HG03066 (cell line): ENCODE data around the gene AQP3.
"Not testable (repeated sequence)": the region's sequence is repeated elsewhere in the genome, so short reads cannot be mapped to it uniquely, and the experiment has no call there.

Experiments used
- ATAC-seq: cut with Tn5 transposase; IDR thresholded peaks from one replicate; pipeline ENCODE4 v1.9.1; 2021; ENCODE audit warnings: low read depth; ENCODE audit not compliant: unreplicated experiment

The AQP3 gene

DNA sequence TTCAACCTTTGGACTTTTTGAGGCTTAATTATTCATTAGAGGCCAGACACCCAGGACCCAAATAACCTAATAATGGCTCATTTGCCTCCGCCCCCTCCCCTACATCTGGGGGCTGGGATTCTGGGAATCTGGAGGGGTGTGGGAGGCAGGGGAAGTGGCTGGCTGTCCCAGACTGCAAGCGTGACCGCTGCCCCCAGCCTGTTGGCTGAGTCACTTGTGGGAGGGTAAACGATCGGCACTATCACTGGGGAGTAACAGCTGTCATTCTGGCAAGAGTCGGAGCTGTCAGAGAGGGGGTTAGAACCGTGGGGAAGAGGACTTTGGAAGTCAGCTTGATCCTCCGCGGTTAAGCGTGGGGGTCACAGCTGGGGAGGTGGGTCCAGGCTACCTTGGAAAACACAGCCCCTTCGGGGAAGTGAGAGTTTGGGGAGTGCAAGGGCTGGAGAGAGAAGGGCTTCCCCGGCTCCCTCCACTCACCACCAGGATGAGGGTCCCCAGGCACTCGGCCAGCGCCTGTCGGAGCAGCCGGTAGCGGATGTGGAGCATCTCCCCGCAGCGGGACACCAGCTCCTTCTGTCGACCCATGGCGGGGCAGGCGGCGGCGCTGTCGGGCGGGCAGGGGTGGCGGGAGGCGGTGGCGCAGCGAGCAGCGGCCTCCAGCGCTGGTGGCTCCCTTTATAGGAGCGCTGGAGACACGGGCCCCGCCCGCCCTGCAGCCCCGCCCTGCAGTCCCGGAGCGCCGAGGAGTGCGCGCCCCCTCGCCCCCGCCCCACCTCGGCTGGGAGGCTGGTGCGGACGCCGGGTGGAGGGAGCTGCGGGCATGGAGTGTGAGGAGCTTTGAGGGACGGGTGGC lies at the start of gene AQP3:
AQP3 (minus strand) TSS at position 648 of the 853 bp plus-strand sequence; CDS start at position 585, 63 bp downstream.
- ATAC-seq, result no peak

GRCh38 chr9:33493819-33494218 lies 46.4 kb upstream of the AQP3 start:
- ATAC-seq, result not testable (repeated sequence)

DNA sequence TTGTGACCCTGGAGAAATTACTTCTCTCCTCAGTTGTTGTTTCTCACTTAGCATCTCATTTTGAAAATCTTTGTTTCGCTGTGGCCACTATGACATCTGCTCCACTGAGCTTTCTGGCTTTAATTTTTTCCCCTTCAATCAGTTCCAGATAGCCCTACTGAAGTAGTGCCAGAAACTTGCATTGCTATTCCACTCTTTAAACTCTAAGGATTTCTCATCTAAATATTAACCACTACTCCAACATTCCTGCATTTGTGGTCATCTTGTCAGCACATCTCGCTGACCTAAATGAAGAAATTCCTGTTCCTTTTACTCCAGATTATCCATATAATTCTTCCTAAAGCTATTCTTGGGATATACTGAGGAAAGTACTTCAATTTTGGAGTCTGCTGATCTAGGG lies 41.7 kb upstream of the AQP3 start:
- no peak for ATAC-seq

DNA sequence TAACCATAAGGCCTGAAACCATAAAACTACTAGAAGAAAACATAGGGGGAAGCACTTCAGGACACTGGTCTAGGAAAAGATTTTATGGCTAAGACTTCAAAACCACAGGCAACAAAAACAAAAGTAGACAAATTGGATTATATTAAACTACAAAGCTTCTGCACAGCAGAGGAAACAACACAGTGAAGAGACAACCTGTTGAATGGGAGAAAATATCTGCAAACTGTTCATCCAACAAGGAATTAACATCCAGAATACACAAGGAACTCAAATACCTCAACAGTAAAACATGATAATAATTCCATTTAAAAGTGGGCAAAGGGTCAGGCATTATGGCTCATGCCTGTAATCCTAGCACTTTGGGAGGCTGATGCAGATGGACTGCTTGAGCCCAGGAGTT lies 37.9 kb upstream of the AQP3 start:
- not testable (repeated sequence) for ATAC-seq

DNA sequence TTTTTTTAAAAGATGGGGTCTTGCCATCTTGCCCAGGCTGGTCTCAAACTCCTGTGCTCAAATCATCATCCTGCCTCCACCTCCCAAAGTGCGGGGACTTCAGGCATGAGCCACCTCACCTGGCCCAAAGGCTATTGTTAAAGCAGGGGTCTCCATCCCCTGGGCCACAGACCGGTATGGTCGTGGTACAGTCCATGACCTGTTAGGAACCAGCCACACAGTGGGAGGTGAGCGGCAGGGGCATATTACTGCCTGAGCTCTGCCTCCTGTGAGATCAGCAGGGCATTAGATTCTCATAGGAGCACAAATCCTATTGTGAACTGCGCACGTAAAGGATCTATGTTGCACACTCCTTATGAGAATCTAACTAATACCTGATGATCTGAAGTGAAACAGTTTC lies 33.6 kb upstream of the AQP3 start:
- no peak for ATAC-seq

DNA sequence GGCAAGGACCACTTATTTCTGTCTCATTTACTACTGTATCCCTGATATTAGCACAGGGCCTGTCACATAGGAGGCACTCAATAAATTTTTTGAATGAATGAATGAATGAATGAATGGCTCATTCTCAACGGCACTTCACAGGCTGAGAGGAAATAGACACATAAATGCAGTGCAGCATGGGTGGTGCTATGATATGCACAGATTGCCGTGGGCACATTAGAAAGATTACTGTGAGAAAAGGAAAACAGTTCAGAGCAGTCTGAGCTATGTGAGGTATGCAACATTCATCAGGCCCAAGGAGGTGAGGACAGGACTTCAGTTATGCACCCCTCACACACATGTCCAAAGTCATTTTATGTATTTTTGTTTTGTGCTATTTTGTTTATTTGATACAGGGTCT lies 32.7 kb upstream of the AQP3 start:
- ATAC-seq, result no peak

- no peak for ATAC-seq
Measured at GRCh38 chr9:33476503-33476902, 29.1 kb upstream of the AQP3 start.

GRCh38 chr9:33475357-33475756 lies 28.0 kb upstream of the AQP3 start:
- ATAC-seq, result no peak

DNA sequence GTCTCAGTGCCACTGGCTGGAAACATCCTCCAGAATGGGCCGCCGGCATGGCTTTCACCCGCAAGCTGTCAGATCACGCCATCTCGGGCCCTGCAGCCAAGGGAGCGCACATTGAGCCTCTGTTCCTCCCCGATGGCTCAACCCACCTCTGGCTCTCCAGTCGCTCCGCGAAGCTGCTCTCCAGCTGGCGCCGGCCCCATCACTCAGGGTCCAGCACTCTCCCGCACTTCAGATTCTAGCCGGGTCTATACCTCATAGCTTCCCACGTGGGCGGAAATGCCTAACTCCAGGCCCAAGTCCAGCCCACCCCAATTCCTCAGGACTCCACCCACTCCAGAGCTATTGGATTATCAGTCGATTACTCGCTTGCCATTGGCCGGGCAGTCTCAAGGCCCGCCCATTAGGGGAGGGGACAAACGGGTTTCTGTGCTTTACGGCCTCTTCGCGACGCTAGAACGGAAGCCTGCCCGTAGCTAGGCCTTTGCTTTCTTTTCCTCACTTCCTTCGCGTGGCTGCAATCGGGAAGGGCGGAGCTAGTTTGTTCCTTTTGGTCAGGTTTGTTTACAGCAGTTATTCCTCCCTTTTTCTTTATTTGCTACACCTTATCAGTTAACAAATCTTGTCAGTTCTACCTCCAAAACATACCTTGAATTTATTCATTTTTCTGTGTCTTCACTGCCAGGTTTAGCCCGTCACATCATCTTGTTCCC lies 26.4 kb upstream of the AQP3 start, which contains the start of gene NOL6:
NOL6 (minus strand) TSS at position 282 of the 710 bp plus-strand sequence; CDS start at position 200, 82 bp downstream.
- peak; percentile 98 for ATAC-seq

DNA sequence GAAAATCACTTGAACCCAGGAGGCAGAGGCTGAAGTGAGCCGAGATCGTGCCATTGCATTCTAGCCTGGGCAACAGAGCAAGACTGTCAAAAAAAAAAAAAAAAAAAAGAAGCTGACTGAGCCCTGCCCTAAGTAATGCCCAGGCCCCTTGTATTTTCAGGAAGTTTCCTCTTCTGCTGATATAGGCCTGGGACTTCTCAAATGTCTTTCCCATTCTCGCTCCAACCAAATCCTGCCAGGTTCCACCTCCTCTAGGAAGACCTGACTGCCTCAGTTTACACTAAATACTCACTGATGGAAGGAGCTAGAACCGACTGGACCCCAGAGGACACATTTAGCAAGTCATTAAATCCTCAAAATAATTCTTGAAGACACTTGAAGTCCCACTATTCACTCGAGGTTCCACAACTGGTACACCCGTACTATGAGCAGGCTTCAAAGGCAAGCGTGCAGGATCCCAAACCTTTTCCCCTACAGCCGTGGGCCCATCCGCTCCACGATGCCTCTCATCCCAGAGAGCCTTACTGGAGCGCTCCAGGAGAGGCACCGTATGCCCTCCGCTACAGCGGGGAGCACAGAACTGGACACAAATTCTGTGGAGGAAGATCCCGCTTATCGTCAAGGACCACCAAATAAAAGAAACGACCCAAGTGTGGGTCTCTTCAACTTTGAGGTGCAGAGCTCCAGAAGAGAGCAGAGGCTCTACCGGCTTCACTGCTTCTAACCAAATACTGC lies 25.7 kb upstream of the AQP3 start:
- ATAC-seq, result no peak

- ATAC-seq, result no peak
Measured at GRCh38 chr9:33472171-33472880, 24.9 kb upstream of the AQP3 start.

DNA sequence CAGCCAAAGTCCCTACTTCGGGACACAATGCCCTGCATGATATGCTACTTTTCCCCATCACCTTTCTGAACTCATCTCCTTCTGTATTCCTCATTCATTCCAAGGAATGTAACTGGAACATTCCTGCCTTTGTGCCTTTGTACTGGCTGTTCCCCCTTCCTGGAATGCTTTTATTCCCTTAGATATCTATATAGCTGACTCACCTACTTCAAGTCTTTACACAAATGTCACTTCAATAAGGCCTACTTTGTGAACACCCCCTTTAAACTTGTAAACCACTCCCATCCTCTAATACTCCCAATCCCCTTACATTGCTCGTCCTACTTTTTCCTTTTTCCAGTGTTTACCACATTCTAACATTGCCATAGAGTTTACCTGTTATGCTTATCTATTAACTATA lies 24.0 kb upstream of the AQP3 start:
- no peak for ATAC-seq

GRCh38 chr9:33469891-33470290 lies 22.5 kb upstream of the AQP3 start:
- ATAC-seq, result no peak

DNA sequence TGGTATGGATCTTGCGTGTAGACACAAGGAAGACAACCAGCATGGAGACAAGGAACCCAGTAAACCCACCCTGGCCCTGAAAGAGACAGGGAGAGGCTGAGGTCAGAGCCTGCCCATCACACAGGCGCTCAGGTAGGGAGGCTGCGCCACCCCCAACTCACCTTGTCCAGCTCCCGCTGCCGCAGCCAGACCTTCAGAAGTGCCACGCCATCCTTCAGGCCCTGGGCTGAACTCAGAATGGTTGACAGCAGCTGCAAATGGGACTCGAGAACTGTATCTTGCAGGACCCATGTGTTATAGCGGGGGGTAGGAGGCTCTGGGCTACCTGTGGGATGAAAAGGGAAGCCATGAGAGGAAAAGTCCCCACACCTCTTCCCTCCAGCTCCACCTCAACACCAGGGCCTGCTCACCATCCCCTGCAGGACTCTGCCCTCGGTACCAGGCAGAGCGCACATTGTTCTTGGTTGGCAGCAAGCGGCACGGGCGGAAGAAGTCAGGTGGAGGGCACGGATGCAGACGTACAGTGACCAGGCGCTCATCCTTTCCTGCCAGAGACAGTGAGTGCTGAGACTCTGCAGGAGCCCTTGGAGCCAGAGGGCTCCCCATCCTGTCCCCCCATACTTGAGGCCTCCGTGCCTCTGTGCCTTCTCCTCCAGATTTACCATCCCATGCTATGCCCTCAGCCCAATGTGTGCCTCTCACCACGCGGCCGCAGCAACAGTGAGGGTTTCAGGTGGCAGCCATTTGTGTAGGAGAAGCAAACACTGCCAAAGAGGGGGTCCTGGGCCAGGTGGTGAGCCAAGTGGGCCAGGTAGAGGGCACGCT lies 21.6 kb upstream of the AQP3 start:
- ATAC-seq, result no peak

DNA sequence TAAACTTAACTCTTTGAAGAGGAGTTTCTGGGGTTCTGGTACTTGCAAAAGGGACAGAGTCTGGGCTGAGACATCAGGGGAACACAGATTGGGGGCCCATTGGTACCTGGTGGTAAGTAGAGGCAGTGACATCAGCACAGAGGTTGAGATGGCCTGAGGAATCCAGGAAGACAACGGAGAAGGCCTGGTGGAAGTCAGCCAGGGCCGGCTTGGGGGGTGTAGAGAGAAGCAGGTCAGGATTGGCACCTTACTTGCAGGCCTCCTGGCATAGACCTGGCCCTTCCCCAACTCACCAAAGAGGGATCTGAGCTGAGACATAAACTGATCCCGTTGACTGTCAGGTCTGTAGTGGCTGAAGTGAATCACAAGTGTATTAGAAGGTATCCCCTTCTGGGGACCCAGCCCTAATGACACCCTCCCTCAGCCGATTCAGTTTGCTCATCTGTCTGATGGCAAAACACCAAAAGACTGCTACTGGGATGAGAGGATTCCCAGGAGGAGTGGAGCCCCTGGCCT lies 20.9 kb upstream of the AQP3 start:
- no peak for ATAC-seq

- no peak for ATAC-seq
Measured at GRCh38 chr9:33467526-33467925, 20.1 kb upstream of the AQP3 start.

- ATAC-seq, result no peak
Measured at GRCh38 chr9:33466565-33467495, 19.4 kb upstream of the AQP3 start.
